Measurements from ENCODE around the gene SHISA5.
"Not testable (repeated sequence)": the region's sequence is repeated elsewhere in the genome, so short reads cannot be mapped to it uniquely, and the experiment has no call there.

SHISA5 gene

DNA sequence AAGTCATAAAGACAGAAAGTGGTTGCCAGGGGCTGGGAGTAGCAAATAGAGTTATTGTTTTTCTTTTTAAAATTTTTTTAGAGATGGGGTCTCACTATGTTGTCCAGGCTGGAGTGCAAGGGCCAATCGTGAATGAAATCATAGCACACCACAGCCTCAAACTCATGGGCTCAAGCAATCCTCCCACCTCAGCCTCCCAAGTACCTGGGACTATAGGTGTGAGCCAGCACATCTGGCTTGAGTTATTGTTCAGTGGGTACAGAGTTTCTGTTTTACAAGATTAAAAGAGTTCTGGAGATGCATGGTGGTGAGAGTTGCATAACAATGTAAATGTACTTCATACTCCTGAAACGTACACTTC, 29.0 kb upstream of the SHISA5 start:
- no peak overlapping the region for H3K4me3 ChIP-seq (ENCODE audit: low read depth, low read length)
- TF ChIP-seq, protein P1, sequence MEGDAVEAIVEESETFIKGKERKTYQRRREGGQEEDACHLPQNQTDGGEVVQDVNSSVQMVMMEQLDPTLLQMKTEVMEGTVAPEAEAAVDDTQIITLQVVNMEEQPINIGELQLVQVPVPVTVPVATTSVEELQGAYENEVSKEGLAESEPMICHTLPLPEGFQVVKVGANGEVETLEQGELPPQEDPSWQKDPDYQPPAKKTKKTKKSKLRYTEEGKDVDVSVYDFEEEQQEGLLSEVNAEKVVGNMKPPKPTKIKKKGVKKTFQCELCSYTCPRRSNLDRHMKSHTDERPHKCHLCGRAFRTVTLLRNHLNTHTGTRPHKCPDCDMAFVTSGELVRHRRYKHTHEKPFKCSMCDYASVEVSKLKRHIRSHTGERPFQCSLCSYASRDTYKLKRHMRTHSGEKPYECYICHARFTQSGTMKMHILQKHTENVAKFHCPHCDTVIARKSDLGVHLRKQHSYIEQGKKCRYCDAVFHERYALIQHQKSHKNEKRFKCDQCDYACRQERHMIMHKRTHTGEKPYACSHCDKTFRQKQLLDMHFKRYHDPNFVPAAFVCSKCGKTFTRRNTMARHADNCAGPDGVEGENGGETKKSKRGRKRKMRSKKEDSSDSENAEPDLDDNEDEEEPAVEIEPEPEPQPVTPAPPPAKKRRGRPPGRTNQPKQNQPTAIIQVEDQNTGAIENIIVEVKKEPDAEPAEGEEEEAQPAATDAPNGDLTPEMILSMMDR (IDR thresholded peaks at IDR 0.05; ENCODE audit: insufficient read depth, low read depth, low read length, missing control alignments) = no peak
- no peak for DNase-seq (ENCODE audit: low read depth)

GRCh38 chr3:48532271-48532976, 28.4 kb upstream of the SHISA5 start:
- DNase-seq (ENCODE audit: low read depth) = no peak
- H3K4me3 ChIP-seq (ENCODE audit: low read depth, low read length) = no peak overlapping the region
- TF ChIP-seq, protein P1 (IDR thresholded peaks at IDR 0.05; ENCODE audit: insufficient read depth, low read depth, low read length, missing control alignments) = no peak

GRCh38 chr3:48530701-48531100, 26.7 kb upstream of the SHISA5 start:
- H3K4me3 ChIP-seq (ENCODE audit: low read depth, low read length) = not testable (repeated sequence)

GRCh38 chr3:48528754-48529153, 24.8 kb upstream of the SHISA5 start:
- TF ChIP-seq, protein P1 (IDR thresholded peaks at IDR 0.05; ENCODE audit: insufficient read depth, low read depth, low read length, missing control alignments) = no peak
- no peak overlapping the region for H3K4me3 ChIP-seq (ENCODE audit: low read depth, low read length)
- no peak for DNase-seq (ENCODE audit: low read depth)

More at GRCh38 chr3:48530701-48531100, 26.7 kb upstream of the SHISA5 start:
- DNase-seq (ENCODE audit: low read depth) = not testable (repeated sequence)

GRCh38 chr3:48528048-48528447, 24.1 kb upstream of the SHISA5 start:
- TF ChIP-seq, protein P1 (IDR thresholded peaks at IDR 0.05; ENCODE audit: insufficient read depth, low read depth, low read length, missing control alignments) = no peak
- no peak overlapping the region for H3K4me3 ChIP-seq (ENCODE audit: low read depth, low read length)
- DNase-seq (ENCODE audit: low read depth) = no peak

- H3K4me3 ChIP-seq (ENCODE audit: low read depth, low read length) = no peak overlapping the region
- TF ChIP-seq, protein P1 (IDR thresholded peaks at IDR 0.05; ENCODE audit: insufficient read depth, low read depth, low read length, missing control alignments) = no peak
- DNase-seq (ENCODE audit: low read depth) = no peak
Observed at GRCh38 chr3:48524970-48525369, 21.0 kb upstream of the SHISA5 start.

DNA sequence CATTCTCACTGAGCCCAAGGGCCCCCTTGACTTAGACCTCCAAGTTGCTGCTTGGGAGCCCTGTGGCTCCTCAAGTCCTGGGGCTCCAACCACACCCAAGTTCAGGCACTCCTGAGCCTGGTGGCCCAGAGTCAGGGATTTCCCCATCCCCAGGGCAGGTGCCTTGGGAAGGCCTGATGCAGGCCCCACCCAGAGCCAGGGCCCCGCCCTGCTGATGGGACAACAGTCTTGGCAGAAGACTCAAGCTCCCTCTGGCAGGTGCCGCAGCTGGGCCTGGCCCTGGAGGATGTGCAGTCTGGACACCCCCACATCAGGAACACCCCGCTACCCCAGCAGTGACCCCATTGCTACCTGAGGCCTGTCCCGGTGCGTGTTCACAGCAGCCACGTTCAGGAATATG, 17.7 kb upstream of the SHISA5 start:
- TF ChIP-seq, protein P1 (IDR thresholded peaks at IDR 0.05; ENCODE audit: insufficient read depth, low read depth, low read length, missing control alignments) = no peak
- H3K4me3 ChIP-seq (ENCODE audit: low read depth, low read length) = no peak overlapping the region
- no peak for DNase-seq (ENCODE audit: low read depth)

All from GM12865 (cell line).